ENCODE results near the gene CDH23. TPM values are rescaled to one million over a fixed set of nuclear protein-coding genes. Genes with fewer than 3 reads are reported as not detected.

Gene CDH23
- total RNA-seq, 1 donor from 2014 or later = 0.29 TPM

DNA sequence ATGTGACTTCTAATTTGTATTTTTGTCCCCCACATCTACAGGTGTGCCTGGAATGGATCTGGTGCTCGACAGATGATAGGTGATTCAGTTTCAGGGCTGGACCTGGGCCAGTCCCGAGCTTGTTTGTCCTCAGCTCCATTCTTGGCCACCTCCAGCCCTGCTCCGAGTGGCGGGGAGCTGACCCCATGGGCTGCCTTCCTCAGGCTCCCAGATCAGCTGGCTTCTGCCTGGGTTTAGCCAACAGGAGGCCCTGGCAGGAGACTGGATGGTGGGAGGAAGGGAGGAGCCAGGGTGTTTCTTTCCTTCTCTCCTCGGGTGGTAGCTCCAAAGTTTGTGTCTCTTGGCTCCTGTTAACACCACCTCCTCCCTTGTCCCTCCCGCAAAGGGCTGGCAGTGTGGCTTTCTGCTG, 75.2 kb downstream of the CDH23 start:
- H3K27me3 Mint-ChIP-seq = no peaks in the 10 kb centered on the region
- no peak for ATAC-seq (ENCODE audit: low read depth)
- intact Hi-C loops (cut with micrococcal nuclease) = no loop called here
- peaks cover 21% of the 10 kb centered on the region for H3K4me1 Mint-ChIP-seq
- no peak overlapping the region for H3K27ac Mint-ChIP-seq
- ChIA-PET CTCF (no interaction called here), POLR2A (no interaction called here)
- TF ChIP-seq, protein P1, sequence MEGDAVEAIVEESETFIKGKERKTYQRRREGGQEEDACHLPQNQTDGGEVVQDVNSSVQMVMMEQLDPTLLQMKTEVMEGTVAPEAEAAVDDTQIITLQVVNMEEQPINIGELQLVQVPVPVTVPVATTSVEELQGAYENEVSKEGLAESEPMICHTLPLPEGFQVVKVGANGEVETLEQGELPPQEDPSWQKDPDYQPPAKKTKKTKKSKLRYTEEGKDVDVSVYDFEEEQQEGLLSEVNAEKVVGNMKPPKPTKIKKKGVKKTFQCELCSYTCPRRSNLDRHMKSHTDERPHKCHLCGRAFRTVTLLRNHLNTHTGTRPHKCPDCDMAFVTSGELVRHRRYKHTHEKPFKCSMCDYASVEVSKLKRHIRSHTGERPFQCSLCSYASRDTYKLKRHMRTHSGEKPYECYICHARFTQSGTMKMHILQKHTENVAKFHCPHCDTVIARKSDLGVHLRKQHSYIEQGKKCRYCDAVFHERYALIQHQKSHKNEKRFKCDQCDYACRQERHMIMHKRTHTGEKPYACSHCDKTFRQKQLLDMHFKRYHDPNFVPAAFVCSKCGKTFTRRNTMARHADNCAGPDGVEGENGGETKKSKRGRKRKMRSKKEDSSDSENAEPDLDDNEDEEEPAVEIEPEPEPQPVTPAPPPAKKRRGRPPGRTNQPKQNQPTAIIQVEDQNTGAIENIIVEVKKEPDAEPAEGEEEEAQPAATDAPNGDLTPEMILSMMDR (IDR thresholded peaks at IDR 0.05) = no peak
- no peak overlapping the region for H3K4me3 Mint-ChIP-seq
- no peaks in the 10 kb centered on the region for H3K36me3 Mint-ChIP-seq (ENCODE audit: low read depth)
- DNase-seq = no peak
- H3K9me3 Mint-ChIP-seq = no peaks in the 10 kb centered on the region

DNA sequence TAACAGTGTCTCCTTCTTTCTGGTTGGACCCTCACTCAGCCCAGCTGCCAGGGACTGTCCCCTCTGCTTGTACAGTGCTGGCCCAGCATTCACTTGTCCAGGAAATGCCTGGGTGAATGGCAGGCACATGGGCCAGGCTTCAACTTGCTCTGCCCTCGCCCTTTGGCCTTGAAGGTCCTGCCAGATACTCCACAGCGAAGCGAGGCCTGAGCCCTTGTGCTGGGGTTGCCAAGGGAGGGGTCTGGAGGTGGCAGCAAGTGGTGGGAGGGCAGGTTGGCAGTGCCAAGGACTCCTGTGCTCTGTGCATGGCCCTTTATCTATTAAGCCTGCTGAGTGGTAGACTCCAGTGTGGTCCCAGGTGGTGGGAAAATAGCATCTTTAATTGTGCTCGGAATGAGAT, 75.7 kb downstream of the CDH23 start:
- intact Hi-C loops (cut with micrococcal nuclease) = no loop called here
- Mint-ChIP-seq H3K4me1 (peaks cover 21% of the 10 kb centered on the region), H3K27me3 (no peaks in the 10 kb centered on the region), H3K27ac (no peak overlapping the region), H3K36me3 (ENCODE audit: low read depth) (no peaks in the 10 kb centered on the region), H3K9me3 (no peaks in the 10 kb centered on the region), H3K4me3 (no peak overlapping the region)
- POLR2A ChIA-PET = no interaction called here
- TF ChIP-seq, protein P1 (IDR thresholded peaks at IDR 0.05) = no peak
- DNase-seq = no peak
- ATAC-seq (ENCODE audit: low read depth) = no peak
- CTCF ChIA-PET = no interaction called here

DNA sequence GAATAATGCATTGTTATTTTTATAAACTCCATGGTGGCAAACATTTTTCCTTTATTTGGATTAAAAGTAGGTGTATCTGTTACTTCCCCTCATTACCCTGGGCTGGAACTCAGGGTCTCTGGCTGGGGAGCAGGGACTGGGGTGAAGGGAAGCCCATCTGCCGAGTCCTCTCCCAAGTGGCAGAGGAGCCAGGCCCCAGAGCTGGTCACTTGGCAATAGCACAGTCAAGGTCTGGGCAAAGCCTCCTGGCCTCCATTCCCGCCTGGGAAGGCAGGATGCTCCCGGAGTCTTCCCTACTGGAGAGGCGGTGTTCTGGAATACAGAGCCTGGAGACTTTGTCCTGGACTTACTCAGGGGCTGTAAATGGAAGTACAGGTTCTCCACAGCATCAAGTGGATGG, 76.2 kb downstream of the CDH23 start:
- CTCF ChIA-PET = no interaction called here
- Mint-ChIP-seq H3K36me3 (ENCODE audit: low read depth) (no peaks in the 10 kb centered on the region), H3K27ac (no peak overlapping the region), H3K9me3 (no peaks in the 10 kb centered on the region), H3K27me3 (no peaks in the 10 kb centered on the region), H3K4me3 (no peak overlapping the region), H3K4me1 (peaks cover 21% of the 10 kb centered on the region)
- POLR2A ChIA-PET = no interaction called here
- DNase-seq (no peak), ATAC-seq (ENCODE audit: low read depth) (no peak)
- intact Hi-C loops (cut with micrococcal nuclease) = no loop called here
- TF ChIP-seq, protein P1 (IDR thresholded peaks at IDR 0.05) = no peak

DNA sequence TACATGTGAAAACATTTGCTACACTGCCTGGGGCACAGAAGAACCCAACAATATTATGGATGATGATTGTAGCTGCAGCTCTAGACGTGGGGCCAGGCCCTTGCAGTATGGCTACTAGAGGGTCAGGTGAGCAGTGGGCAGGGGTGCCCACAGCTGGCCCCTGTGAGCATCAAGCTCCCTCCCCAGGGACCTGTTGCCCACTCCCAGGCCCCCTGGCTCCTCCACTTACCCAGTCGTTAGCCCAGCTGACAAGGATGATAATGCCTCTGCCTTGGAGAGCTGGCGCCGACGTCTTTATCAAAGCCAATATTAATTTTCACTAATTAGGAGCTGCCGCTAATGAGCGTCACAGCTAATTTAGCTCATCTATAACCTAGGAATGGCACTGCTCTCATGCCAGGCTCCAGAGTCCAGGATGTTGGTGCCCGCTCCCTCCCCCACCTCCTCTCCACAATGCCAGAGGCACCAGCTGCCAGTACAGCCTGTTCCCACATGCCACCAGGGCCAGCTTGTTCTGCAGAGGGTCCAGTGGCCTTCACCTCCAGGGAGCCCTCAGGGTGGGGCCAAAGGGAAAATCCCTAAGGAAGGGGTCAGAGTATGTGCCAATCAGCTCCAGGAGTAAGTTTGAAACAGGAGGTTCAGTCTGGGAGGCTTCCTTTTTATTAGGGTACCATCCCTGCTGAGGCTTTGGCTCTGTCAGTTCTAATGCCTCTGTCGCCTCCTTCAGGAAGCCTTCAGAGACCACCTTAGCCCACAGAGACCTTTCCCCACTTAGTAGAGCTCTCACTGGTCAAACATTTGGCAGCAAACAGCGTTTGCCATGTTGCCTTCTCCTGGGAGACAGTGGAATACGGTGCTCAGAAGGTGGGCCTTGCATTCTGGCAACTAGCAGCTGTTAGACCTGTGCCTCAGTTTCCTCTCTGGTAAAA, 77.2 kb downstream of the CDH23 start:
- Mint-ChIP-seq H3K27ac (no peak overlapping the region), H3K4me1 (peaks cover 21% of the 10 kb centered on the region), H3K27me3 (no peaks in the 10 kb centered on the region), H3K4me3 (no peak overlapping the region), H3K9me3 (no peaks in the 10 kb centered on the region), H3K36me3 (ENCODE audit: low read depth) (no peaks in the 10 kb centered on the region)
- DNase-seq (no peak), ATAC-seq (ENCODE audit: low read depth) (no peak)
- intact Hi-C loops (cut with micrococcal nuclease) = no loop called here
- ChIA-PET POLR2A (no interaction called here), CTCF (no interaction called here)
- TF ChIP-seq, protein P1 (IDR thresholded peaks at IDR 0.05) = no peak

DNA sequence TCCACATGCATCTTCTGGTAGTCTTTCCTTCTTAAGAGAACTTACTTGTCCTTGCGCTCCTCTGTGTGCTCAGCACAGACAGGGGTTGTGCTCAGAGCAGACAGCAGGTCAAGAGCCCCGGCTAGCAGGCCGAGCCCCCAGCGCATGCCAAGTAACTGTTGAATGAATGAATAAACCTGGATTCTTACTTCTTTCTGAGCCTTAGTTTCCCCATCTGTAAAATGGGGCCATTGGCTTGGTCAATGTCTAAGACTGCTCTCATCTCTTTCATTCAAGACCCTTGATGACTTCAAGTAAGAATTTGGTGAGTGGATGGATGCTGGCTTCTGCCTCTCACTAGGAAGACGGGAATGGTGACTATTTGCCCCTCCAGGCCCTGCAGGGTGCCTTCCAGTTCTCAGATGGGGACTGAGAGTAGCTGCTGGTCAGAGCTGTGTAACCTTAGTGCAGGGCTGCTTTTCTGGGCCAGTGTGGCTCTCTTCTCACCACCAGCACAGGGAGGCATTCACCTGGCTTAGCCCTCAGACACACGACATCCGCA, 78.1 kb downstream of the CDH23 start:
- TF ChIP-seq, protein P1 (IDR thresholded peaks at IDR 0.05) = no peak
- H3K27ac Mint-ChIP-seq = peak overlapping the region; percentile 14
- H3K27me3 Mint-ChIP-seq = no peaks in the 10 kb centered on the region
- no peak for DNase-seq
- no peaks in the 10 kb centered on the region for H3K36me3 Mint-ChIP-seq (ENCODE audit: low read depth)
- intact Hi-C loops (cut with micrococcal nuclease) = no loop called here
- peak overlapping the region; percentile 67 for H3K4me3 Mint-ChIP-seq
- CTCF ChIA-PET = no interaction called here
- ATAC-seq (ENCODE audit: low read depth) = no peak
- H3K4me1 Mint-ChIP-seq = peaks cover 21% of the 10 kb centered on the region
- POLR2A ChIA-PET = no interaction called here
- no peaks in the 10 kb centered on the region for H3K9me3 Mint-ChIP-seq

Measured in activated B cell treated with CpG ODN at 0.5 μM for 24 hours (primary cell).